K562 (cell line): Measurements from ENCODE around the gene MORC4. TPM values are rescaled to one million over a fixed set of nuclear protein-coding genes. Genes with fewer than 3 reads are reported as not detected.

Source experiments
- ATAC-seq: fragments of 200-7000 bp; cut with Tn5 transposase; 3 replicates; pipeline ENCODE4 v1.9.1; 2020; ENCODE audit warnings: moderate library complexity
- BruUV-seq: library from RNA; stranded (reverse); fragments of 400-500 nt; replicated peaks from 2 replicates; lab custom pipeline; 2021; lab: Mats Ljungman, UMichigan
- CTCF ChIA-PET: fragments of 300-600 bp; formaldehyde crosslinking; extraction: SDS; loops from one replicate; lab custom pipeline; 2021; ENCODE audit warnings: low intra/inter-chr PET ratio; lab: Yijun Ruan, JAX
- POLR2A ChIA-PET: fragments of 300-600, 350-650 bp; sonication (Branson Sonifier 250); formaldehyde crosslinking; extraction: SDS; loops from one replicate; lab custom pipeline; 2021; ENCODE audit warnings: antibody characterized with exemption, inconsistent platforms; lab: Yijun Ruan, JAX
- DNase-seq, 4 experiments: peaks; one replicate each; pipeline versions ENCODE4 v3.0.0 to v3.0.0-alpha.2; 2011 to 2018; ENCODE audit warnings: low spot score in 3 of 4, mixed read lengths in 3 of 4; ENCODE audit errors: extremely low read depth in 1 of 4
- FAIRE-seq: peaks from 2 replicates; lab custom pipeline; 2011; peaks lifted over from hg19 to GRCh38; lab: Jason Lieb, UNC
- H2AFZ ChIP-seq: 2 replicates; pipeline ENCODE4 v1.6.0; 2011; ENCODE audit warnings: low read depth, low read length, control low read depth, inconsistent platforms
- H3K27ac ChIP-seq: fragments of 200-600 bp; 3 replicates; pipeline ENCODE4 v1.8.0; 2011; ENCODE audit warnings: low read depth, mild to moderate bottlenecking, control low read depth, inconsistent platforms, low read length, moderate library complexity, mixed read lengths; ENCODE audit errors: extremely low read depth
- H3K27me3 ChIP-seq, 2 experiments: fragments of 300-600 bp in 1 of 2; 2 replicates in 1 of 2; 3 replicates in 1 of 2; pipeline versions ENCODE4 v1.6.0 to v1.8.0; 2011; ENCODE audit warnings: inconsistent platforms in 2 of 2, low read length in 2 of 2, mild to moderate bottlenecking in 1 of 2, mixed read lengths in 1 of 2, moderate library complexity in 1 of 2; ENCODE audit not compliant: control insufficient read depth in 2 of 2, insufficient read depth in 2 of 2
- H3K36me3 ChIP-seq: fragments of 300-600 bp; 3 replicates; pipeline ENCODE4 v1.8.0; 2011; ENCODE audit warnings: mild to moderate bottlenecking, low read length, inconsistent platforms; ENCODE audit not compliant: control insufficient read depth, insufficient read depth
- H3K4me1 ChIP-seq, 2 experiments: fragments of 200-600 bp in 1 of 2; replicated peaks in 1 of 2; 2 replicates in 1 of 2; 3 replicates in 1 of 2; pipeline versions ENCODE4 v1.5.1 to v1.8.0; 2011; ENCODE audit warnings: inconsistent platforms in 2 of 2, low read length in 2 of 2, mild to moderate bottlenecking in 1 of 2, mixed read lengths in 1 of 2, moderate library complexity in 1 of 2; ENCODE audit not compliant: control insufficient read depth in 2 of 2, insufficient read depth in 2 of 2
- H3K4me2 ChIP-seq: 2 replicates; pipeline ENCODE4 v1.6.1; 2011; ENCODE audit warnings: low read length, control low read depth, inconsistent platforms, mixed read lengths; ENCODE audit not compliant: insufficient read depth
- H3K4me3 ChIP-seq: fragments of 200-600 bp; sonication (generic), shearing (Covaris generic); 2 replicates; pipeline ENCODE4 v1.5.1; 2016; ENCODE audit warnings: control low read depth, inconsistent platforms
- H3K79me2 ChIP-seq: fragments of 200-600 bp; 3 replicates; pipeline ENCODE4 v1.8.0; 2011; ENCODE audit warnings: low read length, inconsistent platforms; ENCODE audit not compliant: control insufficient read depth, insufficient read depth
- H3K9ac ChIP-seq, 2 experiments: 2 replicates each; pipeline versions ENCODE4 v1.6.0 to v1.6.1; 2011; ENCODE audit warnings: low read depth in 2 of 2, low read length in 2 of 2, control low read depth in 1 of 2, inconsistent platforms in 1 of 2, mild to moderate bottlenecking in 1 of 2, mixed read lengths in 1 of 2; ENCODE audit not compliant: insufficient read depth in 1 of 2
- H3K9me1 ChIP-seq: one replicate; pipeline ENCODE4 v1.6.0; 2011; ENCODE audit warnings: inconsistent platforms, mild to moderate bottlenecking, low read length, moderate library complexity; ENCODE audit not compliant: control insufficient read depth, insufficient read depth
- H3K9me3 ChIP-seq: replicated peaks from 2 replicates; pipeline ENCODE4 v1.5.1; 2011; ENCODE audit warnings: low read depth, low read length, inconsistent platforms; ENCODE audit not compliant: control insufficient read depth, insufficient read depth
- H4K20me1 ChIP-seq: replicated peaks from 2 replicates; pipeline ENCODE4 v1.6.1; 2011; ENCODE audit warnings: low read length, inconsistent platforms, mixed read lengths; ENCODE audit not compliant: control insufficient read depth, insufficient read depth
- BRCA1 ChIP-seq, 2 experiments: fragments of 450-650 bp in 1 of 2; sonication (generic) in 1 of 2; formaldehyde crosslinking in 1 of 2; IDR thresholded peaks; 2 replicates each; pipeline versions ENCODE4 v1.5.0 to v1.6.1; 2017 to 2020; ENCODE audit warnings: mild to moderate bottlenecking in 1 of 2, missing genetic modification reagents in 1 of 2
- GABPA ChIP-seq: fragments of 200-800 bp; sonication (Bioruptor generic); conservative IDR thresholded peaks from 2 replicates; pipeline ENCODE4 v1.6.1; 2016; ENCODE audit warnings: low read depth, missing genetic modification characterization, missing compliant biosample characterization
- KLF16 ChIP-seq: IDR thresholded peaks from 2 replicates; pipeline ENCODE4 v1.6.1; 2016; ENCODE audit warnings: antibody characterized with exemption
- NONO ChIP-seq, 2 experiments: fragments of 200-400 bp in 1 of 2; fragments of 450-650 bp in 1 of 2; formaldehyde crosslinking in 1 of 2; IDR thresholded peaks; 2 replicates each; pipeline ENCODE4 v1.6.1; 2017; ENCODE audit warnings: low read depth in 2 of 2, mild to moderate bottlenecking in 2 of 2, moderate library complexity in 2 of 2, low read length in 1 of 2
- TEAD4 ChIP-seq, 2 experiments: sonication (generic) in 1 of 2; formaldehyde crosslinking in 1 of 2; IDR thresholded peaks; 2 replicates each; pipeline versions ENCODE4 v1.6.1 to v1.8.0; 2012 to 2022; ENCODE audit warnings: borderline replicate concordance in 1 of 2, inconsistent platforms in 1 of 2, low read length in 1 of 2, mild to moderate bottlenecking in 1 of 2, missing genetic modification reagents in 1 of 2
- ZBTB26 ChIP-seq: fragments of 450-650 bp; formaldehyde crosslinking; IDR thresholded peaks from 2 replicates; pipeline ENCODE4 v1.4.0; 2022; ENCODE audit warnings: missing genetic modification characterization
- WGBS: fragments of 100-300 bp; shearing (Covaris generic); methylation state at CpG from one replicate; pipeline ENCODE4 v1.1.6; 2016; ENCODE audit warnings: low coverage, mixed read lengths; ENCODE audit not compliant: insufficient coverage; ENCODE audit errors: missing lambda C conversion rate; 5-methylcytosine and 5-hydroxymethylcytosine counted together
- in situ Hi-C: fragments of 300-500 bp; cut with MboI; formaldehyde crosslinking; loops from 4 replicates; pipeline ENCODE4 v1.15.0; 2018; ENCODE audit warnings: inconsistent platforms, mixed read lengths
- intact Hi-C: fragments of 100-400 bp; cut with micrococcal nuclease; formaldehyde crosslinking; loops from 2 replicates; pipeline ENCODE4 v1.14.2; 2022
- polyA plus RNA-seq, 8 experiments: library from polyadenylated mRNA; depleted of rRNA in 4 of 8; stranded (reverse) in 5 of 8; unstranded in 3 of 8; fragments of >200 nt; fragmentation: Nextera tagmentation in 2 of 8; fragmentation: Illumina TruSeq in 1 of 8; extraction: Ambion mirVana in 2 of 8; extraction: Trizol in 1 of 8; gene quantifications; 2 replicates each; pipeline versions ENCODE4 v1.2.1 to v1.2.3, GENCODE V29; 2011 to 2014; ENCODE audit warnings: inconsistent platforms in 1 of 8, missing spikeins in 1 of 8
- total RNA-seq, 7 experiments: library from RNA; depleted of rRNA in 6 of 7; stranded (reverse); fragments of >200 nt in 6 of 7; fragmentation: Illumina TruSeq in 2 of 7; extraction: Trizol in 2 of 7; gene quantifications; 2 replicates each; pipeline versions ENCODE4 v1.2.1 to v1.2.3, GENCODE V29; 2011 to 2021; ENCODE audit warnings: low replicate concordance in 1 of 7
- TF ChIP-seq, protein P1 (sequence below): fragments of 150-350 bp; IDR thresholded peaks from 2 replicates; pipeline ENCODE4 v1.6.1; 2014; ENCODE audit warnings: low read depth, mild to moderate bottlenecking, low read length, borderline replicate concordance
- TF ChIP-seq, protein P2 (sequence below): fragments of 450-650 bp; IDR thresholded peaks from 2 replicates; pipeline ENCODE4 v1.6.1; 2016; ENCODE audit warnings: low read depth, mild to moderate bottlenecking, moderate library complexity
- TF ChIP-seq, protein P3 (sequence below): sonication (generic); formaldehyde crosslinking; IDR thresholded peaks from 2 replicates; pipeline ENCODE4 v1.8.1; 2023; ENCODE audit warnings: missing genetic modification reagents, mild to moderate bottlenecking, borderline replicate concordance

Gene MORC4
- total and polyA plus RNA-seq, 9 of the 15 experiments (the other 6 are each of a cell fraction or from before 2014, with no cell fraction given): 0.04 to 0.53 (median 0.18) TPM

- TF ChIP-seq, protein P1, sequence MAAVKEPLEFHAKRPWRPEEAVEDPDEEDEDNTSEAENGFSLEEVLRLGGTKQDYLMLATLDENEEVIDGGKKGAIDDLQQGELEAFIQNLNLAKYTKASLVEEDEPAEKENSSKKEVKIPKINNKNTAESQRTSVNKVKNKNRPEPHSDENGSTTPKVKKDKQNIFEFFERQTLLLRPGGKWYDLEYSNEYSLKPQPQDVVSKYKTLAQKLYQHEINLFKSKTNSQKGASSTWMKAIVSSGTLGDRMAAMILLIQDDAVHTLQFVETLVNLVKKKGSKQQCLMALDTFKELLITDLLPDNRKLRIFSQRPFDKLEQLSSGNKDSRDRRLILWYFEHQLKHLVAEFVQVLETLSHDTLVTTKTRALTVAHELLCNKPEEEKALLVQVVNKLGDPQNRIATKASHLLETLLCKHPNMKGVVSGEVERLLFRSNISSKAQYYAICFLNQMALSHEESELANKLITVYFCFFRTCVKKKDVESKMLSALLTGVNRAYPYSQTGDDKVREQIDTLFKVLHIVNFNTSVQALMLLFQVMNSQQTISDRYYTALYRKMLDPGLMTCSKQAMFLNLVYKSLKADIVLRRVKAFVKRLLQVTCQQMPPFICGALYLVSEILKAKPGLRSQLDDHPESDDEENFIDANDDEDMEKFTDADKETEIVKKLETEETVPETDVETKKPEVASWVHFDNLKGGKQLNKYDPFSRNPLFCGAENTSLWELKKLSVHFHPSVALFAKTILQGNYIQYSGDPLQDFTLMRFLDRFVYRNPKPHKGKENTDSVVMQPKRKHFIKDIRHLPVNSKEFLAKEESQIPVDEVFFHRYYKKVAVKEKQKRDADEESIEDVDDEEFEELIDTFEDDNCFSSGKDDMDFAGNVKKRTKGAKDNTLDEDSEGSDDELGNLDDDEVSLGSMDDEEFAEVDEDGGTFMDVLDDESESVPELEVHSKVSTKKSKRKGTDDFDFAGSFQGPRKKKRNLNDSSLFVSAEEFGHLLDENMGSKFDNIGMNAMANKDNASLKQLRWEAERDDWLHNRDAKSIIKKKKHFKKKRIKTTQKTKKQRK: no peak
- TF ChIP-seq GABPA (tag): no peak
Observed at GRCh38 chrX:106935175-106935574, 64.8 kb downstream of the MORC4 start (continued).

- no TSS peak for BruUV-seq
- H3K9ac ChIP-seq: no peak overlapping the region
- H3K4me3 ChIP-seq: no peak overlapping the region
- CTCF ChIA-PET: no interaction called here
- ATAC-seq (no peak), DNase-seq (no peak), FAIRE-seq (no peak)
- H3K27ac ChIP-seq: no peak overlapping the region
- peaks cover 0 to 7% of the 10 kb centered on the region in 2 experiments; a peak in 1 of 5 replicates for H3K27me3 ChIP-seq
- WGBS: 0% methylated on average over 2 of the region's 3 CpGs
- intact Hi-C loops: no loop called here
- H3K9me3 ChIP-seq: no peaks in the 10 kb centered on the region
- no peaks in the 10 kb centered on the region for H3K9me1 ChIP-seq
- POLR2A ChIA-PET: no interaction called here
- H3K4me1 ChIP-seq: no peaks in the 10 kb centered on the region; a peak in 2 of 5 replicates
- H3K36me3 ChIP-seq: no peaks in the 10 kb centered on the region
- no peak overlapping the region for H2AFZ ChIP-seq
- no peaks in the 10 kb centered on the region for H4K20me1 ChIP-seq
- no peak overlapping the region for H3K4me2 ChIP-seq
- in situ Hi-C loops: no loop called here
- no peaks in the 10 kb centered on the region for H3K79me2 ChIP-seq
- TF ChIP-seq TEAD4 (IDR thresholded peaks at IDR 0.05; ENCODE audit: low read length): peak; percentile 25; the same call in 1 of the 2 replicates
- TF ChIP-seq TEAD4 (CRISPR knock-in tag; IDR thresholded peaks at IDR 0.05; ENCODE audit: borderline replicate concordance): no peak
- no peak for TF ChIP-seq NONO (IDR thresholded peaks at IDR 0.05; ENCODE audit: low read depth in 2 of 2, low read length in 1 of 2)
- no peak for TF ChIP-seq BRCA1 (IDR thresholded peaks at IDR 0.05)
- TF ChIP-seq BRCA1 (CRISPR knock-in tag; IDR thresholded peaks at IDR 0.05): no peak
- no peak for TF ChIP-seq ZBTB26 (CRISPR knock-in tag)
- TF ChIP-seq, protein P2, sequence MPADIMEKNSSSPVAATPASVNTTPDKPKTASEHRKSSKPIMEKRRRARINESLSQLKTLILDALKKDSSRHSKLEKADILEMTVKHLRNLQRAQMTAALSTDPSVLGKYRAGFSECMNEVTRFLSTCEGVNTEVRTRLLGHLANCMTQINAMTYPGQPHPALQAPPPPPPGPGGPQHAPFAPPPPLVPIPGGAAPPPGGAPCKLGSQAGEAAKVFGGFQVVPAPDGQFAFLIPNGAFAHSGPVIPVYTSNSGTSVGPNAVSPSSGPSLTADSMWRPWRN: peak; percentile 35; the same call in 1 of the 2 replicates
- TF ChIP-seq, protein P3, sequence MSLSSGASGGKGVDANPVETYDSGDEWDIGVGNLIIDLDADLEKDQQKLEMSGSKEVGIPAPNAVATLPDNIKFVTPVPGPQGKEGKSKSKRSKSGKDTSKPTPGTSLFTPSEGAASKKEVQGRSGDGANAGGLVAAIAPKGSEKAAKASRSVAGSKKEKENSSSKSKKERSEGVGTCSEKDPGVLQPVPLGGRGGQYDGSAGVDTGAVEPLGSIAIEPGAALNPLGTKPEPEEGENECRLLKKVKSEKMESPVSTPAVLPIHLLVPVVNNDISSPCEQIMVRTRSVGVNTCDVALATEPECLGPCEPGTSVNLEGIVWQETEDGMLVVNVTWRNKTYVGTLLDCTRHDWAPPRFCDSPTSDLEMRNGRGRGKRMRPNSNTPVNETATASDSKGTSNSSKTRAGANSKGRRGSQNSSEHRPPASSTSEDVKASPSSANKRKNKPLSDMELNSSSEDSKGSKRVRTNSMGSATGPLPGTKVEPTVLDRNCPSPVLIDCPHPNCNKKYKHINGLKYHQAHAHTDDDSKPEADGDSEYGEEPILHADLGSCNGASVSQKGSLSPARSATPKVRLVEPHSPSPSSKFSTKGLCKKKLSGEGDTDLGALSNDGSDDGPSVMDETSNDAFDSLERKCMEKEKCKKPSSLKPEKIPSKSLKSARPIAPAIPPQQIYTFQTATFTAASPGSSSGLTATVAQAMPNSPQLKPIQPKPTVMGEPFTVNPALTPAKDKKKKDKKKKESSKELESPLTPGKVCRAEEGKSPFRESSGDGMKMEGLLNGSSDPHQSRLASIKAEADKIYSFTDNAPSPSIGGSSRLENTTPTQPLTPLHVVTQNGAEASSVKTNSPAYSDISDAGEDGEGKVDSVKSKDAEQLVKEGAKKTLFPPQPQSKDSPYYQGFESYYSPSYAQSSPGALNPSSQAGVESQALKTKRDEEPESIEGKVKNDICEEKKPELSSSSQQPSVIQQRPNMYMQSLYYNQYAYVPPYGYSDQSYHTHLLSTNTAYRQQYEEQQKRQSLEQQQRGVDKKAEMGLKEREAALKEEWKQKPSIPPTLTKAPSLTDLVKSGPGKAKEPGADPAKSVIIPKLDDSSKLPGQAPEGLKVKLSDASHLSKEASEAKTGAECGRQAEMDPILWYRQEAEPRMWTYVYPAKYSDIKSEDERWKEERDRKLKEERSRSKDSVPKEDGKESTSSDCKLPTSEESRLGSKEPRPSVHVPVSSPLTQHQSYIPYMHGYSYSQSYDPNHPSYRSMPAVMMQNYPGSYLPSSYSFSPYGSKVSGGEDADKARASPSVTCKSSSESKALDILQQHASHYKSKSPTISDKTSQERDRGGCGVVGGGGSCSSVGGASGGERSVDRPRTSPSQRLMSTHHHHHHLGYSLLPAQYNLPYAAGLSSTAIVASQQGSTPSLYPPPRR (CRISPR knock-in tag): no peak
- TF ChIP-seq KLF16: peak; percentile 40; the same call in 1 of the 2 replicates
Observed at GRCh38 chrX:106933538-106933961, 66.5 kb downstream of the MORC4 start.
